Measurements from ENCODE around the gene ITGB1BP1. TPM values are rescaled to one million over a fixed set of nuclear protein-coding genes. Genes with fewer than 3 reads are reported as not detected.
"Not testable (repeated sequence)": the region's sequence is repeated elsewhere in the genome, so short reads cannot be mapped to it uniquely, and the experiment has no call there.

ITGB1BP1 gene
- total RNA-seq, 4 donors from 2014 or later = 92.2 to 183 (median 143) TPM

GRCh38 chr2:9401646-9402371 lies 21.5 kb downstream of the ITGB1BP1 start:
- TF ChIP-seq, protein P1, sequence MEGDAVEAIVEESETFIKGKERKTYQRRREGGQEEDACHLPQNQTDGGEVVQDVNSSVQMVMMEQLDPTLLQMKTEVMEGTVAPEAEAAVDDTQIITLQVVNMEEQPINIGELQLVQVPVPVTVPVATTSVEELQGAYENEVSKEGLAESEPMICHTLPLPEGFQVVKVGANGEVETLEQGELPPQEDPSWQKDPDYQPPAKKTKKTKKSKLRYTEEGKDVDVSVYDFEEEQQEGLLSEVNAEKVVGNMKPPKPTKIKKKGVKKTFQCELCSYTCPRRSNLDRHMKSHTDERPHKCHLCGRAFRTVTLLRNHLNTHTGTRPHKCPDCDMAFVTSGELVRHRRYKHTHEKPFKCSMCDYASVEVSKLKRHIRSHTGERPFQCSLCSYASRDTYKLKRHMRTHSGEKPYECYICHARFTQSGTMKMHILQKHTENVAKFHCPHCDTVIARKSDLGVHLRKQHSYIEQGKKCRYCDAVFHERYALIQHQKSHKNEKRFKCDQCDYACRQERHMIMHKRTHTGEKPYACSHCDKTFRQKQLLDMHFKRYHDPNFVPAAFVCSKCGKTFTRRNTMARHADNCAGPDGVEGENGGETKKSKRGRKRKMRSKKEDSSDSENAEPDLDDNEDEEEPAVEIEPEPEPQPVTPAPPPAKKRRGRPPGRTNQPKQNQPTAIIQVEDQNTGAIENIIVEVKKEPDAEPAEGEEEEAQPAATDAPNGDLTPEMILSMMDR (IDR thresholded peaks at IDR 0.05) = no peak
- no peak for DNase-seq (ENCODE audit: low spot score)
- ATAC-seq (ENCODE audit: low FRiP score) = no peak

GRCh38 chr2:9401059-9401547 lies 22.2 kb downstream of the ITGB1BP1 start:
- TF ChIP-seq, protein P1 (IDR thresholded peaks at IDR 0.05) = no peak
- DNase-seq (ENCODE audit: low spot score) (no peak), ATAC-seq (ENCODE audit: low FRiP score) (no peak)

DNA sequence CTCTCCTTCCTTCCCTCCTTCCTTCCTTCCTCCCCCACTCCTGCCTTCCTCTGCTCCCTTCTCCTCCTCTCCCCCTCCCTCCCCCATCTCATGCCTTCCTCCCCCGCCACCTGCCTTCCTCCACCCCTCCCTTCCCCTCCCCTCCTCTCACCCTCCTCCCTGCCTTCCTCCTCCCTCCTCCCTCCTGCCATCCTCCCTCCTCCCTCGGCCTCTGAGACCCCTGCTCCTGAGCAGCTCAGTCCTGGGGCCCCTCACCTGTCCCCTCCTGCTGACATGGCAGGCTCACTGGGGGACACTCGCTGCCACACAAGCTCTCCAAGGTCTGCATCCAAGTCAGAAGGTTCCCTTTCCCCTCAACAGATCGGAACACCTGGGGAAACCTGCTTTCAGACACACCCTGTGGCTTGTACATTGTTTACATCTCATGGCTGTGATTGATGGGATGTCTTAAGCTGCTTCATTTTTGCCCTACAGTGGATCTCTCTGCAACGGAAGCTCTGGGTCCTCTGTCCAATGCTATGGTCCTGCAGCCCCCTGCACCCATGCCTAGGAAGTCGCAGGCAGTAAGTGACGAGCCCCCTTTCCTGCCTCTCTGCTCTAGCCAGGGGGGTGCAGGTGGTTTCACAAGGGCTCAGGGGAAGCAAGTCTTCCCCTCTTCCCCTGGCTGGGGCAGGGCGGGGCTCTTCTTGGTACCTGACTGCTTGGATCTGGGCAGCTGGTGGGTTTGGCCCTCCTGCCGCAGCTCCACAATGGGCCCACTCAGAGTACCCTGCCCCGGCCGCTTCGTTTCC lies 22.9 kb downstream of the ITGB1BP1 start:
- DNase-seq (ENCODE audit: low spot score) = no peak
- ATAC-seq (ENCODE audit: low FRiP score) = no peak
- TF ChIP-seq, protein P1 (IDR thresholded peaks at IDR 0.05) = no peak

GRCh38 chr2:9398881-9399780 lies 24.2 kb downstream of the ITGB1BP1 start:
- TF ChIP-seq, protein P1 (IDR thresholded peaks at IDR 0.05) = no peak
- ATAC-seq (ENCODE audit: low FRiP score) = no peak
- DNase-seq (ENCODE audit: low spot score) = no peak

- not testable (repeated sequence) for ATAC-seq (ENCODE audit: low FRiP score); DNase-seq (ENCODE audit: low spot score)
These were observed 25.1 kb downstream of the ITGB1BP1 start for GRCh38 chr2:9398251-9398650.

DNA sequence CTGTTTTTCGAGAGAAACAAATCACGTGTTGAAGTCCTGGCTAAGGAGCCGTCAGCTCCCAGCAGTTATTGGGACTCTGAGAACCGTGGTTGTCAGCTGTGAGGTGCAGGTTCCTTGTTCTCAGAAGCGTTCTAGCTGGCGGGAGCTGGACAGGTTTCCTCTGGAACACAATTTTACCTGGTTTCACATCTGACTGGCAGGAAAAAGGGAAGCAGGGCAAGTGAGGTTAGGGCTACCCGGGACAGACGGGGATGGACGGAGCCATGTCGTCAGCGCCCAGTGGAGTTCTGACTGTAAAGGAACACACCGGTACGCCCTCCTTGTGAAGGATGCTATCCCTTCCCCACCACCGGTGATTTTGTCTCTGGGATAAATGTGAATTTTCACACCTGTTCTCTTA lies 26.1 kb downstream of the ITGB1BP1 start:
- TF ChIP-seq, protein P1 (IDR thresholded peaks at IDR 0.05) = no peak
- DNase-seq (ENCODE audit: low spot score) (no peak), ATAC-seq (ENCODE audit: low FRiP score) (no peak)

- TF ChIP-seq, protein P1 (IDR thresholded peaks at IDR 0.05) = no peak
- ATAC-seq (ENCODE audit: low FRiP score) (no peak), DNase-seq (ENCODE audit: low spot score) (no peak)
These were observed 28.5 kb downstream of the ITGB1BP1 start for GRCh38 chr2:9394816-9395215.
